GM12801 (cell line): ENCODE data around the gene DUSP23.

Experiments used
- TF ChIP-seq, protein P1 (sequence below): IDR thresholded peaks from one replicate; pipeline ENCODE4 v1.5.1; 2011; ENCODE audit warnings: control low read depth; ENCODE audit not compliant: insufficient read length; ENCODE audit errors: extremely low read depth

The DUSP23 gene

GRCh38 chr1:159799446-159799985, 18.8 kb downstream of the DUSP23 start:
- TF ChIP-seq, protein P1, sequence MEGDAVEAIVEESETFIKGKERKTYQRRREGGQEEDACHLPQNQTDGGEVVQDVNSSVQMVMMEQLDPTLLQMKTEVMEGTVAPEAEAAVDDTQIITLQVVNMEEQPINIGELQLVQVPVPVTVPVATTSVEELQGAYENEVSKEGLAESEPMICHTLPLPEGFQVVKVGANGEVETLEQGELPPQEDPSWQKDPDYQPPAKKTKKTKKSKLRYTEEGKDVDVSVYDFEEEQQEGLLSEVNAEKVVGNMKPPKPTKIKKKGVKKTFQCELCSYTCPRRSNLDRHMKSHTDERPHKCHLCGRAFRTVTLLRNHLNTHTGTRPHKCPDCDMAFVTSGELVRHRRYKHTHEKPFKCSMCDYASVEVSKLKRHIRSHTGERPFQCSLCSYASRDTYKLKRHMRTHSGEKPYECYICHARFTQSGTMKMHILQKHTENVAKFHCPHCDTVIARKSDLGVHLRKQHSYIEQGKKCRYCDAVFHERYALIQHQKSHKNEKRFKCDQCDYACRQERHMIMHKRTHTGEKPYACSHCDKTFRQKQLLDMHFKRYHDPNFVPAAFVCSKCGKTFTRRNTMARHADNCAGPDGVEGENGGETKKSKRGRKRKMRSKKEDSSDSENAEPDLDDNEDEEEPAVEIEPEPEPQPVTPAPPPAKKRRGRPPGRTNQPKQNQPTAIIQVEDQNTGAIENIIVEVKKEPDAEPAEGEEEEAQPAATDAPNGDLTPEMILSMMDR = no peak

DNA sequence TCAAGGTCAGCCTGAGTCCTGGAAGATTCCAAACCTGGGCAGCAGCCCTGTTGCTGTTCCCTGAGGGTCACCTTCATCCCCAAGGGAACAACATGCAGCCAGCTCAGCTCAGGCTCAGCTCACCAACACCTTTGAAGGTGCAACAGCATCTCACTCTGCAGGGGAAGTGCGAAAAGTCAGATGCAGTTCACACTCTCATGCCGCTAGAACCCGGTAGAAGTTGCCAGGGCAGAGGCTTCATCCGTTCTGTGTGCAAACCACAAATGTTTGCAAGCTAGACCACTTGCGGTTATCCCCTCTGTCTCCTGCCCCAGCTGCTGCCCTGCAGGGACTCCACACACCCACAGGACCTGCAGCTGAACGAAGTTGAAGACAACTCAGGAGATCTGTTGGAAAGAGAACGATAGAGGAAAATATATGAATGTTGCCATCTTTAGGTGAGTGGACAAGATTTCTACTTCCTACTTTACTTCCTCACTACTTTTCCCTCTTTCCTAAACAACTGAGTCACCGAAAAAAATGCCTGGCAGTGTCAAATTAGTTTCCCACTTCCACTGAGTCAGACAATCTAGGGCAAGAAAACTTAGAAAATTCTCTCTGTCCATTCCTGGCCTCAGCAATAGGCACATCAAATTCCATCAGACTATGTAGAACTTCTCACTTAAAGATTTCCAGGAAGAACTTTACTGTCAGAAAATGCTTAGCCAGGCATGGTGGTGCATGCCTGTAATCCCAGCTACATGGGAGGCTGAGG, 19.6 kb downstream of the DUSP23 start:
- TF ChIP-seq, protein P1 = no peak

DNA sequence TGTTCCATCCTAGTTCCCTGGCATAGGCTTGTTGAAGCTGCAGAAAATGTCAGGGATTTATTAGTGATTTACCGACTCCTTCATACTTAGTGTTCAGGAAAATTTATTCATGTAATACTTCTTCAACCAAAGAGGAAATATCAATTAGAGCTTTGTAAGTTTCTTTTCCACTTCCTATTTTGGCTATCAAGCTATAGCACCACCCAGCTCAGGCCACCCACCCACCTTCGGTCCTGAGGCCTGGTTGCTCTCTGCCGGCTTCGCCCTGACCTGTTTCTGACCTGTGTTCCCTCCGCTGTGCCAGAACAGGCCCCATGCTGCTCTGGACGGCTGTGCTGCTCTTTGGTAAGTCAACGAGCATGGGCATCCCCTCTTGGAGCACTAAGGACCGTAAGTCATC, 21.3 kb downstream of the DUSP23 start, which contains the start of gene FCRL6:
Gene FCRL6 (plus strand): TSS at position 250 of the 400 bp plus-strand sequence. CDS start 65 bp downstream, at position 315.
- TF ChIP-seq, protein P1 = no peak

DNA sequence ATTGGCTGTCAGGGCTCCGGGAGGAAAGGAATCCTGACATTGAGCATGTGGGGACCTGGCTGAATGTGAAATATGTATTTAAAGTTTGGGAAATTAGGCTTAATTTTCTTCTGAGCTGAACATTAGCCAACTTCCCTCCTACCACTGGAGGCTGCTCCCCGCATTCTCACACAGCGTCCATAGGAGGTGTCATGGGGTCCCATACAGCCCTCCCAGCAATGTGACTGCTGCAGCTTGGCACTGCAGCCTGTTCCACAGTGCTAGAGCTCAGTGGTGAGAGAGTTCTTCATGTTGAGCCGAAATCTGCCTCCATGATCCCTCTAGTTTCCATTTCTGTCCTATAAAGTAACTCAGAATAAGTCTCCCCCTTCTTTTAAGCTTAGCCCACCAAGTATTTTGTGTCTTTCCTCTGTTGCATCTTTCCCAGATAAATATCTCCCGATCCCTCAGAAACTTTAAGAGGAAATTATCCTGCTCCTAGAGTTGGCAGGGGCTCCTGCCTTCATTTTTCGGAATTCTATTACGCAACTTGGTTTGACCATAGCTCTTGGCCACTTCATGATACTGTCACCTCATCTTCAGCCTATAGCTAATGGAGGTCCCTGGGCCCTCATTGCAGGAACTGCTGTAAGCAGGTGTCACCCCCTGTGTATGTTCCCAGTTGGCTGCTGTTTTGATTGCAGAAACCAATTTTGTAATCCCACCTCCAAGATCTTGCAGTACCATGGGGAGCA, 23.4 kb downstream of the DUSP23 start:
- TF ChIP-seq, protein P1 = no peak

DNA sequence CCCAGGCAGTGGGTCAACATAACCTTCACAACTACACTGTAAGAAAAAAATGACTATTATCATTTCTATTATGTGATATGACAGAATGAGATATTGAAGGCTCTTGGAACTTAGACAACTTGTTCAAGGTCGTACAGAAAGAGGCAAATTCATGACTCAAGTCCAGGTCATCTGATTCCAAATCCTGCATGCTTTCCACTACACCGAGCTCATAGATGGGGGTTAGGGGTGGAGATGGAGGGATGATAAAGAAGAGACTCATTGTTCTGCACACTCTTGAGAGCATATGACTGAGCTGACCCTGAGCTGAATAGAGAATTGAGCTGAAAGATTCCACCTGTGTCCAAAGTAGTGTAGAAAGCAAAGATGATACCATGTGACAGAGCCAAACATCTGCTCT, 24.2 kb downstream of the DUSP23 start:
- TF ChIP-seq, protein P1 = no peak

- TF ChIP-seq, protein P1 = no peak
These were observed 35.2 kb downstream of the DUSP23 start for GRCh38 chr1:159815926-159816325.

GRCh38 chr1:159817276-159818041, 36.7 kb downstream of the DUSP23 start:
- TF ChIP-seq, protein P1 = no peak
